Measurements from ENCODE around the gene CUZD1.

Gene CUZD1

GRCh38 chr10:122844146-122844545, 1.5 kb downstream of the CUZD1 start:
- TF ChIP-seq TOX (CRISPR knock-in tag; IDR thresholded peaks at IDR 0.05; ENCODE audit: borderline replicate concordance) = no peak
- no peak for TF ChIP-seq RARB (CRISPR knock-in tag; IDR thresholded peaks at IDR 0.05)
- TF ChIP-seq GLIS3 (CRISPR knock-in tag; IDR thresholded peaks at IDR 0.05) = no peak
- no peak for TF ChIP-seq CSRNP3 (CRISPR knock-in tag; IDR thresholded peaks at IDR 0.05)
- ATAC-seq = no peak

GRCh38 chr10:122841569-122841968, 4.1 kb downstream of the CUZD1 start:
- no peak for TF ChIP-seq ZC3H10 (CRISPR knock-in tag; IDR thresholded peaks at IDR 0.05)
- no peak for TF ChIP-seq ARNTL (CRISPR knock-in tag; IDR thresholded peaks at IDR 0.05; ENCODE audit: borderline replicate concordance, low read depth)
- TF ChIP-seq TCF4 (CRISPR knock-in tag; IDR thresholded peaks at IDR 0.05; ENCODE audit: borderline replicate concordance) = no peak
- TF ChIP-seq ESRRG (CRISPR knock-in tag; IDR thresholded peaks at IDR 0.05) = no peak
- no peak for TF ChIP-seq PPARA (CRISPR knock-in tag; IDR thresholded peaks at IDR 0.05; ENCODE audit: borderline replicate concordance)
- no peak for TF ChIP-seq CSRNP3 (CRISPR knock-in tag; IDR thresholded peaks at IDR 0.05)
- TF ChIP-seq ZFP30 (CRISPR knock-in tag; IDR thresholded peaks at IDR 0.05) = no peak
- no peak for TF ChIP-seq ZNF70 (CRISPR knock-in tag; IDR thresholded peaks at IDR 0.05)
- no peak for TF ChIP-seq RARB (CRISPR knock-in tag; IDR thresholded peaks at IDR 0.05)
- no peak for TF ChIP-seq PATZ1 (CRISPR knock-in tag; IDR thresholded peaks at IDR 0.05; ENCODE audit: borderline replicate concordance)
- TF ChIP-seq TSHZ2 (CRISPR knock-in tag; IDR thresholded peaks at IDR 0.05) = no peak
- no peak for TF ChIP-seq SNAI2 (CRISPR knock-in tag; IDR thresholded peaks at IDR 0.05)
- no peak for TF ChIP-seq CSDC2 (CRISPR knock-in tag; IDR thresholded peaks at IDR 0.05)
- no peak for TF ChIP-seq CREB5 (CRISPR knock-in tag; IDR thresholded peaks at IDR 0.05; ENCODE audit: low read depth)
- TF ChIP-seq OSR1 (CRISPR knock-in tag; IDR thresholded peaks at IDR 0.05) = no peak
- TF ChIP-seq GLIS3 (CRISPR knock-in tag; IDR thresholded peaks at IDR 0.05) = no peak
- TF ChIP-seq ZNF565 (CRISPR knock-in tag; conservative IDR thresholded peaks at IDR 0.05; ENCODE audit: low read depth) = no peak
- no peak for TF ChIP-seq ISL1 (CRISPR knock-in tag; IDR thresholded peaks at IDR 0.05)
- no peak for ATAC-seq

GRCh38 chr10:122839505-122839904, 6.2 kb downstream of the CUZD1 start:
- ATAC-seq = no peak
- TF ChIP-seq BACH2 (CRISPR knock-in tag; IDR thresholded peaks at IDR 0.05; ENCODE audit: borderline replicate concordance) (no peak), ZNF8 (CRISPR knock-in tag; IDR thresholded peaks at IDR 0.05) (no peak), TCF4 (CRISPR knock-in tag; IDR thresholded peaks at IDR 0.05; ENCODE audit: borderline replicate concordance) (no peak), TSHZ2 (CRISPR knock-in tag; IDR thresholded peaks at IDR 0.05) (no peak), POU6F1 (CRISPR knock-in tag; IDR thresholded peaks at IDR 0.05; ENCODE audit: borderline replicate concordance, low read depth) (no peak), CSRNP3 (CRISPR knock-in tag; IDR thresholded peaks at IDR 0.05) (no peak), SNAI2 (CRISPR knock-in tag; IDR thresholded peaks at IDR 0.05) (no peak), ZFP30 (CRISPR knock-in tag; IDR thresholded peaks at IDR 0.05) (no peak), ZNF70 (CRISPR knock-in tag; IDR thresholded peaks at IDR 0.05) (no peak), RARB (CRISPR knock-in tag; IDR thresholded peaks at IDR 0.05) (no peak), GLIS3 (CRISPR knock-in tag; IDR thresholded peaks at IDR 0.05) (no peak), ZC3H10 (CRISPR knock-in tag; IDR thresholded peaks at IDR 0.05) (no peak), ARNTL (CRISPR knock-in tag; IDR thresholded peaks at IDR 0.05; ENCODE audit: borderline replicate concordance, low read depth) (no peak), ISL1 (CRISPR knock-in tag; IDR thresholded peaks at IDR 0.05) (no peak), TOX (CRISPR knock-in tag; IDR thresholded peaks at IDR 0.05; ENCODE audit: borderline replicate concordance) (no peak)
